GM18907 (cell line): ENCODE results near the gene CCDC198.

Experiments
- ATAC-seq: cut with Tn5 transposase; IDR thresholded peaks from one replicate; pipeline ENCODE4 v1.9.1; 2021; ENCODE audit warnings: mild to moderate bottlenecking, moderate library complexity; ENCODE audit not compliant: unreplicated experiment

The CCDC198 gene

GRCh38 chr14:57493467-57494181 is at the start of gene CCDC198:
CCDC198 (minus strand) TSS chr14:57493857; CDS start chr14:57493715, 142 bp downstream.
- peak; percentile 83 for ATAC-seq

GRCh38 chr14:57533214-57533613 is 39.6 kb upstream of the CCDC198 start:
- peak; percentile 61 for ATAC-seq

- ATAC-seq = no peak
These were observed 36.9 kb upstream of the CCDC198 start for GRCh38 chr14:57530571-57530970.

GRCh38 chr14:57526942-57527341 is 33.3 kb upstream of the CCDC198 start:
- ATAC-seq = no peak

- ATAC-seq = no peak
These were observed 25.4 kb upstream of the CCDC198 start for GRCh38 chr14:57519043-57519442.

- no peak for ATAC-seq
These were observed 18.6 kb upstream of the CCDC198 start for GRCh38 chr14:57512220-57512619.

GRCh38 chr14:57508756-57509155 is 15.1 kb upstream of the CCDC198 start:
- no peak for ATAC-seq

GRCh38 chr14:57502586-57503254 is 9.1 kb upstream of the CCDC198 start:
- no peak for ATAC-seq

- no peak for ATAC-seq
These were observed 7.4 kb upstream of the CCDC198 start for GRCh38 chr14:57501039-57501557.

- no peak for ATAC-seq
These were observed 5.0 kb upstream of the CCDC198 start for GRCh38 chr14:57498659-57499058.

GRCh38 chr14:57498035-57498434 is 4.4 kb upstream of the CCDC198 start:
- ATAC-seq = no peak

GRCh38 chr14:57495416-57495815 is 1.8 kb upstream of the CCDC198 start:
- ATAC-seq = peak; percentile 34

- ATAC-seq = no peak
These were observed 798 bp downstream of the CCDC198 start for GRCh38 chr14:57492859-57493258.

- no peak for ATAC-seq
These were observed 2.0 kb downstream of the CCDC198 start for GRCh38 chr14:57491640-57492039.

GRCh38 chr14:57487771-57488170 is 5.9 kb downstream of the CCDC198 start:
- no peak for ATAC-seq

- ATAC-seq = no peak
These were observed 6.8 kb downstream of the CCDC198 start for GRCh38 chr14:57486767-57487379.

GRCh38 chr14:57485635-57486034 is 8.0 kb downstream of the CCDC198 start:
- peak; percentile 96 for ATAC-seq

- ATAC-seq = no peak
These were observed 11.5 kb downstream of the CCDC198 start for GRCh38 chr14:57482120-57482519.

- peak; percentile 19 for ATAC-seq
These were observed 13.6 kb downstream of the CCDC198 start for GRCh38 chr14:57480051-57480450.

- no peak for ATAC-seq
These were observed 14.5 kb downstream of the CCDC198 start for GRCh38 chr14:57479197-57479596.

- ATAC-seq = no peak
These were observed 15.6 kb downstream of the CCDC198 start for GRCh38 chr14:57478050-57478449.

GRCh38 chr14:57470909-57471308 is 22.7 kb downstream of the CCDC198 start:
- no peak for ATAC-seq
